ENCODE data around the gene GALNT14.

DNA sequence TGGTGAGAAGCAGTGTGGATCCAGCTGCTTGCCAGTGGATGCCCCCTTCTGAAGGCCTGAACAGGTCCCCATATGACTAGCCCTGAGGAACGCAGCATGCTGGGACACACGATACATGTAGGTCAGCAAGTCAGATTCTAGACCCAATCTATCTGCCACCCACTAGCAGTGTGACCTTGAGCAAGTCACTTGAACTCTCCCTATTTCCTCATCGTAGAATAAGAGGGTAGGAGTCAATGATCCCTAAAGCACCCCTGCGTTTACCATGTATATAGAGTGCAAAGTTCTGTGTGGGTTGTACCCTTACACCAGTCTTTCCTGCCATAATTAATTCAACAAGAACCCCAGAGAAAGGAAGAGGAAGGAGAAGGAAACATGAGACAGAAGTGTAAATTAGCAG is 123.7 kb downstream of the GALNT14 start:
- no peak for TF ChIP-seq CTCF (IDR thresholded peaks at IDR 0.05 in 8 of 11, conservative IDR thresholded peaks at IDR 0.05 in 3 of 11)
- no peak for TF ChIP-seq POLR2A (IDR thresholded peaks at IDR 0.05)
